IMR-90 (cell line): ENCODE results near the gene ZSWIM3. TPM values are rescaled to one million over a fixed set of nuclear protein-coding genes. Genes with fewer than 3 reads are reported as not detected.

Experiments
- ATAC-seq: fragments of 200-7000 bp; cut with Tn5 transposase; 2 replicates; pipeline ENCODE4 v1.9.1; 2020; ENCODE audit warnings: low read depth, mild to moderate bottlenecking, moderate library complexity
- BruUV-seq: library from RNA; stranded (reverse); fragments of 400-500 nt; replicated peaks from 2 replicates; lab custom pipeline; 2021; lab: Mats Ljungman, UMichigan
- CTCF ChIA-PET: fragments of 300-600 bp; formaldehyde crosslinking; extraction: SDS; loops from one replicate; lab custom pipeline; 2021; ENCODE audit warnings: antibody characterized with exemption; lab: Yijun Ruan, JAX
- POLR2A ChIA-PET: fragments of 300-600 bp; sonication (Branson Sonifier 250); formaldehyde crosslinking; loops from one replicate; lab custom pipeline; 2022; ENCODE audit warnings: antibody characterized with exemption; ENCODE audit not compliant: unreplicated experiment; lab: Charles Lee
- DNase-seq: peaks from one replicate; pipeline ENCODE4 v3.0.0; 2013
- H2AFZ ChIP-seq: replicated peaks from 2 replicates; pipeline ENCODE3; 2013; ENCODE audit warnings: low read length, mild to moderate bottlenecking; ENCODE audit not compliant: poor library complexity
- H2AK5ac ChIP-seq: 2 replicates; pipeline ENCODE4 v1.6.1; 2013; ENCODE audit warnings: low read depth, low read length, inconsistent platforms
- H2AK9ac ChIP-seq: replicated peaks from 2 replicates; pipeline ENCODE3; 2013; ENCODE audit warnings: mild to moderate bottlenecking, low read depth, low read length, moderate library complexity; ENCODE audit not compliant: poor library complexity
- H2BK120ac ChIP-seq: 2 replicates; pipeline ENCODE4 v1.6.1; 2013; ENCODE audit warnings: low read depth, low read length, inconsistent platforms
- H2BK15ac ChIP-seq: 3 replicates; pipeline ENCODE4 v1.6.1; 2013; ENCODE audit warnings: low read depth, low read length, inconsistent platforms
- H2BK20ac ChIP-seq: 2 replicates; pipeline ENCODE4 v1.6.1; 2013; ENCODE audit warnings: low read depth, mild to moderate bottlenecking, inconsistent platforms, low read length, moderate library complexity
- H2BK5ac ChIP-seq: 2 replicates; pipeline ENCODE4 v1.6.1; 2013; ENCODE audit warnings: mild to moderate bottlenecking, low read depth, low read length, inconsistent platforms; ENCODE audit not compliant: poor library complexity, severe bottlenecking
- H3K14ac ChIP-seq: replicated peaks from 2 replicates; pipeline ENCODE4 v1.6.1; 2013; ENCODE audit warnings: low read depth, low read length, inconsistent platforms
- H3K18ac ChIP-seq: 2 replicates; pipeline ENCODE4 v1.6.1; 2013; ENCODE audit warnings: low read depth, low read length, control low read depth
- H3K23ac ChIP-seq: 2 replicates; pipeline ENCODE4 v1.6.1; 2013; ENCODE audit warnings: low read depth, low read length, inconsistent platforms
- H3K27ac ChIP-seq: 2 replicates; pipeline ENCODE4 v1.5.1; 2013; ENCODE audit warnings: mild to moderate bottlenecking, control low read depth, low read length; ENCODE audit not compliant: insufficient read depth
- H3K27me3 ChIP-seq: 2 replicates; pipeline ENCODE4 v1.6.1; 2013; ENCODE audit warnings: low read length; ENCODE audit not compliant: control insufficient read depth, insufficient read depth
- H3K36me3 ChIP-seq: 2 replicates; pipeline ENCODE4 v1.6.1; 2013; ENCODE audit warnings: low read length, mixed read lengths; ENCODE audit not compliant: control insufficient read depth, insufficient read depth
- H3K4ac ChIP-seq: 2 replicates; pipeline ENCODE4 v1.6.1; 2013; ENCODE audit warnings: low read depth, low read length, inconsistent platforms
- H3K4me1 ChIP-seq: 2 replicates; pipeline ENCODE4 v1.6.1; 2013; ENCODE audit warnings: low read length, mixed read lengths; ENCODE audit not compliant: control insufficient read depth, insufficient read depth
- H3K4me2 ChIP-seq: 2 replicates; pipeline ENCODE4 v1.6.1; 2013; ENCODE audit warnings: low read depth, mild to moderate bottlenecking, control low read depth, low read length, moderate library complexity
- H3K4me3 ChIP-seq: 2 replicates; pipeline ENCODE4 v1.5.1; 2013; ENCODE audit warnings: low read depth, mild to moderate bottlenecking, control low read depth, low read length, moderate library complexity; ENCODE audit not compliant: insufficient read depth
- H3K56ac ChIP-seq: 2 replicates; pipeline ENCODE4 v1.6.1; 2013; ENCODE audit warnings: low read length, inconsistent platforms; ENCODE audit not compliant: insufficient read depth; ENCODE audit errors: extremely low read depth
- H3K79me1 ChIP-seq, 2 experiments: 2 replicates each; pipeline ENCODE4 v1.6.1; 2013; ENCODE audit warnings: low read length in 2 of 2, inconsistent platforms in 1 of 2, low read depth in 1 of 2
- H3K9ac ChIP-seq: 2 replicates; pipeline ENCODE4 v1.6.1; 2013; ENCODE audit warnings: low read depth, low read length, control low read depth
- H3K9me1 ChIP-seq: 2 replicates; pipeline ENCODE4 v1.6.1; 2013; ENCODE audit warnings: low read length, inconsistent platforms; ENCODE audit not compliant: insufficient read depth
- H3K9me3 ChIP-seq: 2 replicates; pipeline ENCODE4 v1.6.1; 2013; ENCODE audit warnings: low read length; ENCODE audit not compliant: control insufficient read depth, insufficient read depth
- H4K20me1 ChIP-seq: 2 replicates; pipeline ENCODE4 v1.6.1; 2013; ENCODE audit warnings: low read length, inconsistent platforms; ENCODE audit not compliant: insufficient read depth
- H4K5ac ChIP-seq: 2 replicates; pipeline ENCODE4 v1.6.1; 2013; ENCODE audit warnings: mild to moderate bottlenecking, low read depth, low read length, control low read depth
- H4K8ac ChIP-seq, 2 experiments: 2 replicates each; pipeline ENCODE4 v1.6.1; 2013; ENCODE audit warnings: low read depth in 2 of 2, low read length in 2 of 2, control low read depth in 1 of 2, inconsistent platforms in 1 of 2
- H4K91ac ChIP-seq: 2 replicates; pipeline ENCODE4 v1.6.1; 2013; ENCODE audit warnings: low read depth, low read length, inconsistent platforms; ENCODE audit not compliant: insufficient read depth
- BHLHE40 ChIP-seq: fragments of 150-350 bp; IDR thresholded peaks from 2 replicates; pipeline ENCODE4 v1.6.1; 2016; ENCODE audit warnings: mild to moderate bottlenecking, low read depth, low read length
- CEBPB ChIP-seq: IDR thresholded peaks from 2 replicates; pipeline ENCODE4 v1.6.1; 2012; ENCODE audit warnings: low read depth, low read length, improper control_type of control experiment
- CHD1 ChIP-seq: IDR thresholded peaks from 2 replicates; pipeline ENCODE4 v1.6.1; 2012; ENCODE audit warnings: low read depth, low read length, improper control_type of control experiment
- ELK1 ChIP-seq: fragments of 150-350 bp; IDR thresholded peaks from 2 replicates; pipeline ENCODE4 v1.6.1; 2016; ENCODE audit warnings: low read depth, mild to moderate bottlenecking, low read length, moderate library complexity, borderline replicate concordance
- FOS ChIP-seq: fragments of 150-350 bp; IDR thresholded peaks from 2 replicates; pipeline ENCODE4 v1.6.1; 2016; ENCODE audit warnings: low read depth, low read length
- MAFK ChIP-seq: IDR thresholded peaks from 2 replicates; pipeline ENCODE4 v1.6.1; 2012; ENCODE audit warnings: low read depth, low read length, improper control_type of control experiment
- MAZ ChIP-seq: IDR thresholded peaks from 2 replicates; pipeline ENCODE4 v1.6.1; 2012; ENCODE audit warnings: low read depth, mild to moderate bottlenecking, low read length, improper control_type of control experiment, moderate library complexity, borderline replicate concordance
- MXI1 ChIP-seq: IDR thresholded peaks from 2 replicates; pipeline ENCODE4 v1.6.1; 2012; ENCODE audit warnings: low read depth, mild to moderate bottlenecking, low read length, moderate library complexity, borderline replicate concordance
- NFE2L2 ChIP-seq: fragments of 150-350 bp; IDR thresholded peaks from 2 replicates; pipeline ENCODE4 v1.6.1; 2016; ENCODE audit warnings: low read depth, mild to moderate bottlenecking, low read length
- POLR2A ChIP-seq: IDR thresholded peaks from 2 replicates; pipeline ENCODE4 v1.6.1; 2012; ENCODE audit warnings: mild to moderate bottlenecking, low read depth, low read length
- RAD21 ChIP-seq: IDR thresholded peaks from 2 replicates; pipeline ENCODE4 v1.6.1; 2012; ENCODE audit warnings: low read length, improper control_type of control experiment
- RCOR1 ChIP-seq: IDR thresholded peaks from 2 replicates; pipeline ENCODE4 v1.6.1; 2012; ENCODE audit warnings: mild to moderate bottlenecking, low read length, improper control_type of control experiment; ENCODE audit not compliant: insufficient replicate concordance
- RFX5 ChIP-seq: IDR thresholded peaks from 2 replicates; pipeline ENCODE4 v1.8.0; 2012; ENCODE audit warnings: low read depth, mild to moderate bottlenecking, low read length, moderate library complexity
- SMC3 ChIP-seq: fragments of 150-350 bp; IDR thresholded peaks from 2 replicates; pipeline ENCODE4 v1.6.1; 2016; ENCODE audit warnings: low read depth, mild to moderate bottlenecking, antibody characterized with exemption, low read length, moderate library complexity
- dilution Hi-C: fragments of 300-500 bp; cut with HindIII; formaldehyde crosslinking; loops from one replicate; pipeline ENCODE4 v1.14.3; 2018; ENCODE audit warnings: low sequenced_read_pairs; ENCODE audit not compliant: unreplicated experiment
- in situ Hi-C: fragments of 300-500 bp; cut with MboI; formaldehyde crosslinking; loops from 3 replicates; pipeline ENCODE4 v1.14.3; 2019; ENCODE audit warnings: low sequenced_read_pairs, inconsistent platforms, mixed read lengths
- intact Hi-C: fragments of 100-400 bp; cut with micrococcal nuclease; formaldehyde crosslinking; loops from 2 replicates; pipeline ENCODE4 v1.10.0; 2022
- polyA plus RNA-seq, 3 experiments: library from polyadenylated mRNA; depleted of rRNA; stranded (reverse); fragments of >200 nt; gene quantifications; 2 replicates each; pipeline ENCODE4 v1.2.3, GENCODE V29; 2012; ENCODE audit warnings: low replicate concordance in 1 of 3
- total RNA-seq: library from RNA; depleted of rRNA; stranded (reverse); fragments of >200 nt; gene quantifications from 2 replicates; pipeline ENCODE4 v1.2.3, GENCODE V29; 2012
- TF ChIP-seq, protein P1 (sequence below): fragments of 150-350 bp; IDR thresholded peaks from 2 replicates; pipeline ENCODE4 v1.6.1; 2017; ENCODE audit warnings: mild to moderate bottlenecking, antibody characterized with exemption, low read length, low read depth
- TF ChIP-seq, protein P2 (sequence below): conservative IDR thresholded peaks from 2 replicates; pipeline ENCODE4 v1.5.1; 2012; ENCODE audit warnings: mild to moderate bottlenecking, low read depth, low read length, improper control_type of control experiment

The ZSWIM3 gene
- total and polyA plus RNA-seq, 2 of the 4 experiments (the other 2 are of a cell fraction): 3.3 to 8.6 TPM

DNA sequence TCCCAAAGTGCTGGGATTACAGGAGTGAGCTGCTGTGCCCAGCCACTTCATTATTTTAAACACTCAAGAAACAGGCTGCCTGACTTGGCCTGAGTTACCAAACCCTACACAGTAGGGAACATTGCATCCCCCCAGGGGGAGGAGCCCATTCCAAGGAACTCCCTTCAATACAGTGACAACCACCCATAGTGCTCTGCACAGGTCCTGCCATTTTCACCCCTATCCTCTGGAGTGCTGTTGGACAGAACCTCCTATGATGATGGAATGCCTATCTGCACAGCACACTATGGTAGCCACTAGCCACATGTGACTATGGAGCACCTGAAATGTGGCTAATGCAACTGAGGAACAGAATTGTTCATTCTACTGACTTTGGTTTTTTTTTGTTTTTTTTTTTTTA, 12.0 kb upstream of the ZSWIM3 start:
- no peak overlapping the region for H3K9ac ChIP-seq
- H3K79me1 ChIP-seq: peaks cover 11 to 36% of the 10 kb centered on the region in 2 experiments
- H2BK5ac ChIP-seq: no peak overlapping the region
- H3K27ac ChIP-seq: no peak overlapping the region
- CTCF ChIA-PET: no interaction called here
- dilution Hi-C loops (no loop called here), in situ Hi-C loops (no loop called here), intact Hi-C loops (no loop called here)
- H2AFZ ChIP-seq: no peak overlapping the region
- no peak overlapping the region for H3K23ac ChIP-seq
- H3K4ac ChIP-seq: no peak overlapping the region
- no peaks in the 10 kb centered on the region for H3K27me3 ChIP-seq
- H3K4me1 ChIP-seq: no peaks in the 10 kb centered on the region
- H2BK15ac ChIP-seq: no peak overlapping the region
- no peak overlapping the region for H2BK120ac ChIP-seq
- H4K8ac ChIP-seq: no peak overlapping the region
- H3K18ac ChIP-seq: no peak overlapping the region
- peaks cover 62% of the 10 kb centered on the region for H3K36me3 ChIP-seq
- no peaks in the 10 kb centered on the region for H3K9me3 ChIP-seq
- peaks cover 5% of the 10 kb centered on the region for H4K20me1 ChIP-seq
- no peak overlapping the region for H3K56ac ChIP-seq
- H3K14ac ChIP-seq: no peak overlapping the region
- H2AK5ac ChIP-seq: no peak overlapping the region
- H3K9me1 ChIP-seq: peaks cover 14% of the 10 kb centered on the region
- DNase-seq: no peak
- no peak overlapping the region for H3K4me2 ChIP-seq
- no peak overlapping the region for H2AK9ac ChIP-seq
- no peak overlapping the region for H3K4me3 ChIP-seq
- H4K91ac ChIP-seq: no peak overlapping the region
- POLR2A ChIA-PET: no interaction called here
- BruUV-seq: no TSS peak
- no peak overlapping the region for H4K5ac ChIP-seq
- no peak for ATAC-seq
- no peak overlapping the region for H2BK20ac ChIP-seq
- TF ChIP-seq RFX5 (no peak), RCOR1 (no peak), MXI1 (no peak), NFE2L2 (no peak), SMC3 (no peak), MAZ (no peak), FOS (no peak), ELK1 (no peak), CHD1 (no peak), CEBPB (no peak), RAD21 (no peak), POLR2A (no peak), MAFK (no peak), BHLHE40 (no peak)
- TF ChIP-seq, protein P1, sequence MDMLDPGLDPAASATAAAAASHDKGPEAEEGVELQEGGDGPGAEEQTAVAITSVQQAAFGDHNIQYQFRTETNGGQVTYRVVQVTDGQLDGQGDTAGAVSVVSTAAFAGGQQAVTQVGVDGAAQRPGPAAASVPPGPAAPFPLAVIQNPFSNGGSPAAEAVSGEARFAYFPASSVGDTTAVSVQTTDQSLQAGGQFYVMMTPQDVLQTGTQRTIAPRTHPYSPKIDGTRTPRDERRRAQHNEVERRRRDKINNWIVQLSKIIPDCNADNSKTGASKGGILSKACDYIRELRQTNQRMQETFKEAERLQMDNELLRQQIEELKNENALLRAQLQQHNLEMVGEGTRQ: no peak
- TF ChIP-seq, protein P2, sequence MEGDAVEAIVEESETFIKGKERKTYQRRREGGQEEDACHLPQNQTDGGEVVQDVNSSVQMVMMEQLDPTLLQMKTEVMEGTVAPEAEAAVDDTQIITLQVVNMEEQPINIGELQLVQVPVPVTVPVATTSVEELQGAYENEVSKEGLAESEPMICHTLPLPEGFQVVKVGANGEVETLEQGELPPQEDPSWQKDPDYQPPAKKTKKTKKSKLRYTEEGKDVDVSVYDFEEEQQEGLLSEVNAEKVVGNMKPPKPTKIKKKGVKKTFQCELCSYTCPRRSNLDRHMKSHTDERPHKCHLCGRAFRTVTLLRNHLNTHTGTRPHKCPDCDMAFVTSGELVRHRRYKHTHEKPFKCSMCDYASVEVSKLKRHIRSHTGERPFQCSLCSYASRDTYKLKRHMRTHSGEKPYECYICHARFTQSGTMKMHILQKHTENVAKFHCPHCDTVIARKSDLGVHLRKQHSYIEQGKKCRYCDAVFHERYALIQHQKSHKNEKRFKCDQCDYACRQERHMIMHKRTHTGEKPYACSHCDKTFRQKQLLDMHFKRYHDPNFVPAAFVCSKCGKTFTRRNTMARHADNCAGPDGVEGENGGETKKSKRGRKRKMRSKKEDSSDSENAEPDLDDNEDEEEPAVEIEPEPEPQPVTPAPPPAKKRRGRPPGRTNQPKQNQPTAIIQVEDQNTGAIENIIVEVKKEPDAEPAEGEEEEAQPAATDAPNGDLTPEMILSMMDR: no peak
